CD14-positive monocyte (primary cell): Measurements from ENCODE around the gene PCGF1. TPM values are rescaled to one million over a fixed set of nuclear protein-coding genes. Genes with fewer than 3 reads are reported as not detected.
A peak's percentile ranks its signal among the peaks of the same experiment; 100 is the strongest.

Experiments used
- DNase-seq, 3 donors: peaks; one replicate each; pipeline ENCODE4 v3.0.0-alpha.2; 2011 to 2022
- H2AFZ ChIP-seq: 2 replicates; pipeline ENCODE4 v1.6.0; 2012; ENCODE audit warnings: mild to moderate bottlenecking, low read depth, low read length, inconsistent platforms; ENCODE audit not compliant: insufficient read depth, poor library complexity, severe bottlenecking
- H3K27ac ChIP-seq, 2 donors: 1 replicate in 1 of 2; 2 replicates in 1 of 2; pipeline ENCODE4 v1.5.1; 2012 to 2013; ENCODE audit warnings: low read length in 2 of 2, control low read depth in 1 of 2, inconsistent platforms in 1 of 2, low read depth in 1 of 2, mild to moderate bottlenecking in 1 of 2
- H3K27me3 ChIP-seq, 2 donors: one replicate each; pipeline versions ENCODE4 v1.6.0 to v1.6.1; 2011 to 2013; ENCODE audit warnings: low read length in 2 of 2; ENCODE audit not compliant: control insufficient read depth in 2 of 2, insufficient read depth in 2 of 2
- H3K36me3 ChIP-seq, 2 donors: replicated peaks in 1 of 2; 1 replicate in 1 of 2; 2 replicates in 1 of 2; pipeline versions ENCODE4 v1.5.1 to v1.6.1; 2012 to 2013; ENCODE audit warnings: low read length in 2 of 2, control low read depth in 1 of 2, inconsistent platforms in 1 of 2, mild to moderate bottlenecking in 1 of 2; ENCODE audit not compliant: insufficient read depth in 2 of 2, control insufficient read depth in 1 of 2
- H3K4me1 ChIP-seq, 2 donors: 1 replicate in 1 of 2; 2 replicates in 1 of 2; pipeline versions ENCODE4 v1.5.1 to v1.6.1; 2012 to 2013; ENCODE audit warnings: low read length in 2 of 2, control low read depth in 1 of 2, inconsistent platforms in 1 of 2, mild to moderate bottlenecking in 1 of 2, moderate library complexity in 1 of 2; ENCODE audit not compliant: insufficient read depth in 2 of 2, control insufficient read depth in 1 of 2
- H3K4me2 ChIP-seq: replicated peaks from 2 replicates; pipeline ENCODE3; 2012; ENCODE audit warnings: low read length, moderate library complexity, mild to moderate bottlenecking; ENCODE audit not compliant: poor library complexity, severe bottlenecking; ENCODE audit errors: extremely low read depth
- H3K4me3 ChIP-seq, 3 experiments: fragments of 200-600 bp in 1 of 3; sonication (generic) in 1 of 3; replicated peaks in 1 of 3; 1 replicate in 2 of 3; 2 replicates in 1 of 3; pipeline ENCODE4 v1.5.1; 2011 to 2013; ENCODE audit warnings: low read length in 3 of 3, mild to moderate bottlenecking in 3 of 3, control low read depth in 2 of 3, low read depth in 2 of 3, inconsistent platforms in 1 of 3, moderate library complexity in 1 of 3
- H3K79me2 ChIP-seq: 2 replicates; pipeline ENCODE4 v1.6.0; 2012; ENCODE audit warnings: mild to moderate bottlenecking, control low read depth, inconsistent platforms, low read length, moderate library complexity; ENCODE audit not compliant: insufficient read depth
- H3K9ac ChIP-seq: 2 replicates; pipeline ENCODE4 v1.6.0; 2017; ENCODE audit warnings: low read length, mild to moderate bottlenecking; ENCODE audit not compliant: insufficient read depth, poor library complexity, severe bottlenecking
- H3K9me3 ChIP-seq, 2 donors: replicated peaks in 1 of 2; 1 replicate in 1 of 2; 2 replicates in 1 of 2; pipeline versions ENCODE4 v1.5.1 to v1.6.1; 2012 to 2013; ENCODE audit warnings: low read length in 2 of 2, control low read depth in 1 of 2; ENCODE audit not compliant: control insufficient read depth in 1 of 2, insufficient read depth in 1 of 2
- H4K20me1 ChIP-seq: 2 replicates; pipeline ENCODE4 v1.6.0; 2012; ENCODE audit warnings: mild to moderate bottlenecking, low read length, control low read depth, moderate library complexity; ENCODE audit not compliant: insufficient read depth
- H3K27ac Mint-ChIP-seq, 7 donors: one replicate each; pipeline ENCODE4 v1.8.0; 2020; ENCODE audit warnings: mild to moderate bottlenecking in 7 of 7, mixed read lengths in 7 of 7, moderate library complexity in 6 of 7, inconsistent platforms in 2 of 7
- H3K27me3 Mint-ChIP-seq, 3 donors: one replicate each; pipeline ENCODE4 v1.8.0; 2021 to 2022; ENCODE audit warnings: low read depth in 3 of 3, mild to moderate bottlenecking in 3 of 3, mixed read lengths in 3 of 3, moderate library complexity in 3 of 3, inconsistent platforms in 1 of 3
- H3K36me3 Mint-ChIP-seq, 2 donors: one replicate each; pipeline ENCODE4 v1.8.0; 2020; ENCODE audit warnings: mixed read lengths in 2 of 2, inconsistent platforms in 1 of 2, mild to moderate bottlenecking in 1 of 2
- H3K4me1 Mint-ChIP-seq: one replicate; pipeline ENCODE4 v1.8.0; 2020; ENCODE audit warnings: mild to moderate bottlenecking, mixed read lengths
- H3K4me3 Mint-ChIP-seq, 2 donors: one replicate each; pipeline ENCODE4 v1.8.0; 2020; ENCODE audit warnings: mild to moderate bottlenecking in 2 of 2, mixed read lengths in 2 of 2, moderate library complexity in 1 of 2
- H3K9me3 Mint-ChIP-seq, 7 donors: one replicate each; pipeline ENCODE4 v1.8.0; 2020 to 2022; ENCODE audit warnings: mixed read lengths in 7 of 7, mild to moderate bottlenecking in 6 of 7, moderate library complexity in 6 of 7, inconsistent platforms in 2 of 7
- WGBS: methylation state at CpG from one replicate; pipeline ENCODE4 v1.1.5; 2013; ENCODE audit warnings: missing lambda C conversion rate; ENCODE audit not compliant: insufficient coverage; 5-methylcytosine and 5-hydroxymethylcytosine counted together
- intact Hi-C, 2 donors: fragments of 100-400 bp; cut with micrococcal nuclease; formaldehyde crosslinking; loops; one replicate each; pipeline versions ENCODE4 v1.15.0 to v1.15.1; 2023
- polyA plus RNA-seq, 3 donors: library from polyadenylated mRNA; depleted of rRNA in 1 of 3; unstranded in 2 of 3; stranded (reverse) in 1 of 3; fragments of 300-500 nt in 2 of 3; fragments of >200 nt in 1 of 3; fragmentation: Illumina TruSeq in 2 of 3; gene quantifications; 1 replicate in 2 of 3; 2 replicates in 1 of 3; pipeline ENCODE4 v1.2.3, GENCODE V29; 2012 to 2021
- TF ChIP-seq, protein P1 (sequence below): fragments of 200-600 bp; IDR thresholded peaks from one replicate; pipeline ENCODE4 v1.8.0; 2022; ENCODE audit warnings: antibody characterized with exemption, mild to moderate bottlenecking

PCGF1 gene
- polyA plus RNA-seq, 3 donors = 18.0 to 30.5 (median 20.5) TPM

DNA sequence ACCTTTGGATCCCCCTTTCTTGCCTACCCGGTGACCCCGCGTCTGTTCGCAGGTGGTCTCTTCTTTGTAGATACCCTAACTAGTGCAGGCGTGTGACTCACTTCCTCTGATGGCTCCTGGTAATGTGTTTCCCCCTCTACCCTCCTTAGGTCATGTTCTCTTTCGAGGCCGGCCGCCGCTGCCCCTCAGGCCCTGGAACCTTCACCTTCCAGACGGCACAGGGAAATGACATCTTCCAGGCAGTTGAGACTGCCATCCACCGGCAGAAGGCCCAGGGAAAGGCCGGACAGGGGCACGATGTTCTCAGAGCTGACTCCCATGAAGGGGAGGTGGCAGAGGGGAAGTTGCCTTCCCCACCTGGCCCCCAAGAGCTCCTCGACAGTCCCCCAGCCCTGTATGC, 48.7 kb upstream of the PCGF1 start:
- WGBS = 17% methylated on average over 9 of the region's 14 CpGs
- peak overlapping the region; percentile 94 to 99 (median 98) for H3K4me3 ChIP-seq
- H3K27ac ChIP-seq = peak overlapping the region; percentile 82 to 94
- Mint-ChIP-seq H3K27ac (peak overlapping the region; percentile 91 to 98 (median 96)), H3K4me1 (peaks cover 43% of the 10 kb centered on the region), H3K36me3 (peaks cover 23 to 30% of the 10 kb centered on the region in 2 donors), H3K9me3 (no peaks in the 10 kb centered on the region), H3K27me3 (peaks cover 0 to 4% (median 2%) of the 10 kb centered on the region in 3 donors), H3K4me3 (peak overlapping the region; percentile 98 to 99)
- peaks cover 23% of the 10 kb centered on the region for H4K20me1 ChIP-seq
- H3K36me3 ChIP-seq = peaks cover 20 to 28% of the 10 kb centered on the region in 2 donors
- DNase-seq = peak in 1 of 3 donors; percentile 31
- H3K27me3 ChIP-seq = no peaks in the 10 kb centered on the region
- H3K9ac ChIP-seq = peak overlapping the region; percentile 88
- no peaks in the 10 kb centered on the region for H3K9me3 ChIP-seq
- H3K4me1 ChIP-seq = peaks cover 23 to 43% of the 10 kb centered on the region in 2 donors
- intact Hi-C loops = no loop called here
- peak overlapping the region; percentile 90 for H2AFZ ChIP-seq
- peak overlapping the region; percentile 97 for H3K4me2 ChIP-seq
- TF ChIP-seq, protein P1, sequence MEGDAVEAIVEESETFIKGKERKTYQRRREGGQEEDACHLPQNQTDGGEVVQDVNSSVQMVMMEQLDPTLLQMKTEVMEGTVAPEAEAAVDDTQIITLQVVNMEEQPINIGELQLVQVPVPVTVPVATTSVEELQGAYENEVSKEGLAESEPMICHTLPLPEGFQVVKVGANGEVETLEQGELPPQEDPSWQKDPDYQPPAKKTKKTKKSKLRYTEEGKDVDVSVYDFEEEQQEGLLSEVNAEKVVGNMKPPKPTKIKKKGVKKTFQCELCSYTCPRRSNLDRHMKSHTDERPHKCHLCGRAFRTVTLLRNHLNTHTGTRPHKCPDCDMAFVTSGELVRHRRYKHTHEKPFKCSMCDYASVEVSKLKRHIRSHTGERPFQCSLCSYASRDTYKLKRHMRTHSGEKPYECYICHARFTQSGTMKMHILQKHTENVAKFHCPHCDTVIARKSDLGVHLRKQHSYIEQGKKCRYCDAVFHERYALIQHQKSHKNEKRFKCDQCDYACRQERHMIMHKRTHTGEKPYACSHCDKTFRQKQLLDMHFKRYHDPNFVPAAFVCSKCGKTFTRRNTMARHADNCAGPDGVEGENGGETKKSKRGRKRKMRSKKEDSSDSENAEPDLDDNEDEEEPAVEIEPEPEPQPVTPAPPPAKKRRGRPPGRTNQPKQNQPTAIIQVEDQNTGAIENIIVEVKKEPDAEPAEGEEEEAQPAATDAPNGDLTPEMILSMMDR = no peak
- H3K79me2 ChIP-seq = peaks cover 53% of the 10 kb centered on the region

DNA sequence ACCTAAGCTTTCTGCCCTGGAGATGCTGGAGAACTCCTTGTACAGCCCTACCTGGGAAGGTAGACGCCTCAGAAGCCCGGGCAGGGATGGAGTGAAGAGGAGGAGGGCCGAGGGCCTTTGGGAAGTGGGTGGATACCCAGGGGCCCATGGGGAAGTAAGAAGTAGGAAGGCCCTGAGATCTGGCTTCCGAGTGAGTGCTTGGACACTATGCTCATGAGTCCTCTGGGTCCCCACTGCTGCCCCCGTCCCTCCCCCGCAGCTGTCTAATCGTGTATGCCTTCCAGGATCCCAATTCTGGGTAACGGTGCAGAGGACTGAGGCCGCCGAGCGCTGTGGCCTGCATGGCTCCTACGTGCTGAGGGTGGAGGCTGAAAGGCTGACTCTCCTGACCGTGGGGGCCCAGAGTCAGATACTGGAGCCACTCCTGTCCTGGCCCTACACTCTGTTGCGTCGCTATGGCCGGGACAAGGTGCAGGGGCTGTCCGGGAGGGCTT, 48.2 kb upstream of the PCGF1 start:
- Histone ChIP-seq H3K27me3 (no peaks in the 10 kb centered on the region), H3K36me3 (peaks cover 20 to 28% of the 10 kb centered on the region in 2 donors), H3K27ac (peak overlapping the region; percentile 82 to 94), H3K9me3 (no peaks in the 10 kb centered on the region), H3K79me2 (peaks cover 54% of the 10 kb centered on the region), H4K20me1 (peaks cover 23% of the 10 kb centered on the region), H3K9ac (peak overlapping the region; percentile 88), H3K4me1 (peaks cover 23 to 42% of the 10 kb centered on the region in 2 donors), H3K4me2 (peak overlapping the region; percentile 97), H3K4me3 (peak overlapping the region; percentile 94 to 99 (median 98)), H2AFZ (peak overlapping the region; percentile 90)
- Mint-ChIP-seq H3K9me3 (no peaks in the 10 kb centered on the region), H3K27ac (peak overlapping the region; percentile 91 to 98 (median 96)), H3K27me3 (peaks cover 0 to 4% (median 2%) of the 10 kb centered on the region in 3 donors), H3K4me3 (peak overlapping the region; percentile 98 to 99), H3K36me3 (peaks cover 24 to 33% of the 10 kb centered on the region in 2 donors), H3K4me1 (peaks cover 42% of the 10 kb centered on the region)
- DNase-seq = peak; percentile 43 to 59 (median 57)
- TF ChIP-seq, protein P1 = no peak
- WGBS = 28% methylated on average over 13 of the region's 17 CpGs
- intact Hi-C loops = no loop called here
